OCI-LY1 (cell line): ENCODE data around the gene C10orf53.

Experiments used
- CTCF ChIP-seq: fragments of 200-600 bp; sonication (generic), shearing (Covaris generic); IDR thresholded peaks from 2 replicates; pipeline ENCODE4 v1.5.1; 2017; ENCODE audit warnings: mild to moderate bottlenecking, antibody characterized with exemption, low read length, moderate library complexity, mixed read lengths
- EZH2 ChIP-seq: fragments of 200-600 bp; sonication (generic), shearing (Covaris generic); IDR thresholded peaks from 2 replicates; pipeline ENCODE4 v1.8.0; 2017; ENCODE audit warnings: borderline replicate concordance, mixed run types, mild to moderate bottlenecking, antibody characterized with exemption, low read length, moderate library complexity, mixed read lengths

GRCh38 chr10:49666685-49667084 is 12.8 kb upstream of the C10orf53 start:
- TF ChIP-seq EZH2: no peak
- no peak for TF ChIP-seq CTCF
